GM10248 (cell line): ENCODE measurements around the gene SHISA8.

Experiments
- CTCF ChIA-PET: fragments of 300-600 bp; sonication (Branson Sonifier 250); formaldehyde crosslinking; extraction: SDS; loops from one replicate; lab custom pipeline; 2021; ENCODE audit warnings: antibody characterized with exemption; lab: Yijun Ruan, JAX
- POLR2A ChIA-PET: fragments of 350-650 bp; sonication (Branson Sonifier 250); formaldehyde crosslinking; extraction: SDS; loops from one replicate; lab custom pipeline; 2020; ENCODE audit warnings: antibody characterized with exemption; lab: Yijun Ruan, JAX
- DNase-seq: peaks from one replicate; pipeline ENCODE4 v3.0.0; 2012; ENCODE audit errors: extremely low spot score
- CTCF ChIP-seq: IDR thresholded peaks from 2 replicates; pipeline ENCODE4 v1.5.1; 2012; ENCODE audit warnings: mild to moderate bottlenecking, low read depth; ENCODE audit errors: extremely low read depth, missing control alignments, control extremely low read depth

Gene SHISA8

DNA sequence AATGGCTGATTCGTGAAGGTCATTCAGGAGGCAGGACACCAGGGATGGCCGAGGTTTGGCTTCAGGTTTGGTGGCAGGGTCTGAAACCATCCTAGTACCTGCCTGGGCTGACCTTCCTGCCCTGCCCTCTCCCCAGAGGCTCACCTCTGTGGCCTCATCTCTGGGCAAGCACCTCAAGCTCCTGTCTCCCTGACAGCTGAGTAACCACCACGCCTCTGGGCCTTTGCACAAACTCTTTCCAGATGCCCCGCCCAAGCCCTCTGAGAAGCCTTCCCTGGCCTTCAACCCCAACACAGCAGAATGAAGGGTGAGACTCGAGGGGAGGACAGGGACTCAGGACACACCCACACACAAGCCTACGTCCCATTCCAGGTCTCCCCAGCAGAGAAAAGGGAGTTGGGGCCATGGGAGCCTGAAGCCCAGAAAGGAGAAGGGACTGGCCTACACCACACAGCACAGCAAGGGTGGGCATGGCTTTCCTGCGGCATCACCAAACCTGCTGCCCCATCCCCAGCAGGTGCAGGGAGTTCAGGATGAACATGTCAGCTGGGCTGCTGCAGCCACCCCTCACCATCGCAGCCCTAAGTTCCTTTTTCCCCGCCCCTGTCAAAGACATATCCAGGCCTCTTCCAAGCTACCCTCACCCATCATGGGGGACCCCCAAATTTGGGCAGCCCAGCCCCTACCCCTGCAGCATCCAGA lies 2.4 kb downstream of the SHISA8 start:
- CTCF ChIA-PET, result interaction anchor here (0.8 to 7.4 kb wide), 4 partner anchors 13 to 215 kb away, joined by 3 to 46 read pairs (median 8); partner anchors contain the start of gene TNFRSF13C
- DNase-seq, result no peak
- no peak for TF ChIP-seq CTCF
- POLR2A ChIA-PET, result interaction anchor here (0.6 to 0.9 kb wide), 4 partner anchors 14 to 1214 kb away, joined by 3 to 6 read pairs (median 3); partner anchors contain the start of gene TNFRSF13C

- CTCF ChIA-PET, result interaction anchor here (1.1 to 7.4 kb wide), 2 partner anchors 14 to 89 kb away, joined by 3 to 46 read pairs; partner anchors contain the start of gene TNFRSF13C
- POLR2A ChIA-PET, result interaction anchor here (0.8 to 1.2 kb wide), 2 partner anchors 10 to 15 kb away, joined by 3 to 4 read pairs; no protein-coding TSS in a partner anchor
- no peak for TF ChIP-seq CTCF
- no peak for DNase-seq
These were observed 3.8 kb downstream of the SHISA8 start for GRCh38 chr22:41911001-41911611.

DNA sequence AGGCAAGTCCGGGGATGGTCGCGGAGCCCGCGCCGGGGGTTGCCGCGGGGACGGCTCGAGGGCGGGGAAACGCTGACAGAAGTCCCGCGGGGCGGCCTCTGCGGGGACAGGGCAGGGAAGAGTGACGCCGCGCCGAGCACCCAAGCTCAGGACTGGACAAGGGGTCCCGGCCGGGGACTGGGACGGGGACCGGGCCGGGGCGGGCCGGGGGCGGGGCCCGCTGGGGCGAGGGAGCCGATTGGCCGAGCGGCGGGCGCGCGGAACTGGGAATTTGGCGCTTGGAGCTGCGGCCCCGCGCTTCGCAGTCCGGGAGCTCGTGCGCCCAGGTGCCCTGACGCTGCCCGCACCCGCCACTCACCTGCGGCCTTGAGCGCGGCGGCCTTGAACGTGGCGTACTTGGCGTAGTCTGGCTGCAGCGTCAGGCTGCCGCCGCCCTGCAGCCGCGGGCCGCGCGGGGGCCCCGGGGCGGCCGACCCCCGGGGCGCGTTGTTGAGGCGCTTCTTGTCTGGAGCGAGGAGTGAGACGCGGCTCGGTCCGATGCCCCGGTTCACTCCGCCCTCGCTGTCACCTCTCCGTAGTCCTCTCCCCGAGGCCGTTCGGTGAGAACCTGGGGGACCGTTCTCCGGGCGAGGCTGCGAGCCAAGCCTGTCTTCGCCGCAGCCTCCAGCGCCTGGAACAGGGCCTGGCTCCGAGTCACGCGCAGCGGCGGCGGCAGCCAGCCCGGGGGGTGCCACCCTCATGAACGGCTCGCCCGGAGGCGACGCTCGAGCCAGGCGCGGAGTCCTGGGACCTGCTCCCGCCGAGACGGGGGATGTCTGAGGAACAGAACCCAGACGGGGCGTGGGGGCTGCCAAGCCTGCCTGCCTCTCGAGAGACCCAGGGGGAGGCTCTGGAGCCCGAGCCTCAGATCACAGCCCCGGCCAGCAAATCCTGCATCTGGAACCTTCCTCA lies 4.5 kb downstream of the SHISA8 start:
- ChIA-PET CTCF (interaction anchor here (1.2 to 7.4 kb wide), 3 partner anchors 11 to 30 kb away, joined by 3 to 46 read pairs (median 10); partner anchors contain the start of gene TNFRSF13C), POLR2A (interaction anchor here (1.2 to 1.3 kb wide), 2 partner anchors 9 to 48 kb away, joined by 4 read pairs; no protein-coding TSS in a partner anchor)
- no peak for DNase-seq
- TF ChIP-seq CTCF, result no peak

DNA sequence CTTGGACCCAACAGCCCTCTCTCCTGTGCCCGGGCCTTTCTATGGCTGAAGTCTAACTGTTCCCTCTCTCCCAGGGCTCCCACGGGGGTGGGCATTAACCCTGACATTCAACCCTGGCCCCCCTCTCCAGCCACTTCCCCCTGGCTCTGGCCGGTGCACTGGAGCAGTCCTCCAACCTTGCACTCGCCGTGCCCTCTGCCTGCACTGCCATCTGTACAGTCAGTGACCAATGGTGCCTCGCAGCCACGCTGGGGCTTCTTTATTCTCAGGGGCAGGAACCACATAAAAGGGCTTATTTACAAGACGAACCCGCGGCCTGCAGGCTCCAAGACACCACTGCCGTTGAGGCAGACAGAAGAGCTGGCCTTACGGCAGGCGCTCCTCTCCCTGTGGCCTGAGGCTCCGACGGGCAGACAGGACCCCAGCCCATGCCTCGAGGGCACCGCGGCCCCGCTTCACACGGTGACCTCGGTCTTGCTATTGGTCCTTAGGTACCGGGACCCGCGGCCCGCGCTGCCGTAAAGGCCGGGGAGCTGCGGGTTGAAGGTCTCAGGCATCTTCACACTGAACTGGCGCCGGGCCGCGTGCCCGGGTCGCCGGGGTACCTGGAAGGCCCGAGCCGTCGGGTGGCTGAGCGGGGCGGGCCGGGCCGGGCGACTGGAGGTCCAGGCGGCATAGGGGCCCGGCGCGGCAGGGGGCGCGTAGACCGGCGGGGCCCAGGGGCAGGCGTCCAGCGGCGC lies 5.4 kb downstream of the SHISA8 start:
- no peak for DNase-seq
- no peak for TF ChIP-seq CTCF
- CTCF ChIA-PET, result interaction anchor here (1.2 to 3.2 kb wide), 3 partner anchors 11 to 31 kb away, joined by 3 to 10 read pairs (median 4); no protein-coding TSS in a partner anchor
- POLR2A ChIA-PET, result interaction anchor here (0.5 to 1.3 kb wide), 2 partner anchors 47 to 104 kb away, joined by 3 to 4 read pairs; no protein-coding TSS in a partner anchor

GRCh38 chr22:41908411-41909309 lies 6.2 kb downstream of the SHISA8 start:
- POLR2A ChIA-PET, result interaction anchor here (0.5 to 1.7 kb wide), 4 partner anchors 9 to 211 kb away, joined by 3 to 6 read pairs (median 4); no protein-coding TSS in a partner anchor
- no peak for TF ChIP-seq CTCF
- DNase-seq, result no peak
- CTCF ChIA-PET, result interaction anchor here (1.2 to 3.2 kb wide), 6 partner anchors 11 to 212 kb away, joined by 3 to 10 read pairs (median 4); no protein-coding TSS in a partner anchor
